ENCODE results near the gene IL34. TPM values are rescaled to one million over a fixed set of nuclear protein-coding genes. Genes with fewer than 3 reads are reported as not detected.
A peak's percentile ranks its signal among the peaks of the same experiment; 100 is the strongest.

The IL34 gene
- polyA plus RNA-seq, 1 donor (not counting 4 experiments of a cell fraction or from before 2014, with no cell fraction given): 0.08 TPM

- DNase-seq (ENCODE audit: low read depth, low spot score) (peak; percentile 36), FAIRE-seq (peak; percentile 91)
- no peaks in the 10 kb centered on the region for H3K9me3 ChIP-seq (ENCODE audit: control insufficient read depth, low read depth, low read length)
- TF ChIP-seq CTCF (optimal IDR thresholded peaks at IDR 0.05 in 1 of 3, IDR thresholded peaks at IDR 0.05 in 1 of 3, conservative IDR thresholded peaks at IDR 0.05 in 1 of 3; ENCODE audit: extremely low read depth in 1 of 3, insufficient read depth in 2 of 3, low read length in 3 of 3) (peak; percentile 67 to 89 (median 82)), EZH2 (IDR thresholded peaks at IDR 0.05; ENCODE audit: low read length) (no peak)
- H3K27me3 ChIP-seq (ENCODE audit: control insufficient read depth, extremely low read depth, insufficient read depth, low read length): no peaks in the 10 kb centered on the region
- no peaks in the 10 kb centered on the region for H3K36me3 ChIP-seq (ENCODE audit: control insufficient read depth in 2 of 2, extremely low read depth in 1 of 2, insufficient read depth in 2 of 2, low read length in 2 of 2)
- peaks cover 3% of the 10 kb centered on the region for H4K20me1 ChIP-seq (ENCODE audit: control insufficient read depth, extremely low read depth, insufficient read depth, low read length)
- dilution Hi-C loops (cut with MboI; ENCODE audit: extremely low pct_ligation_motif_present, low sequenced_read_pairs): no loop called here
- peaks cover 5% of the 10 kb centered on the region for H3K4me1 ChIP-seq (ENCODE audit: control insufficient read depth, extremely low read depth, insufficient read depth, low read length)
- H3K9me1 ChIP-seq (ENCODE audit: control insufficient read depth, extremely low read depth, insufficient read depth, low read length): no peaks in the 10 kb centered on the region
- H3K79me2 ChIP-seq (ENCODE audit: control insufficient read depth, insufficient read depth, low read length): no peaks in the 10 kb centered on the region
- H3K27ac ChIP-seq (ENCODE audit: control insufficient read depth, insufficient read depth, low read length): no peak overlapping the region
- H3K4me3 ChIP-seq (ENCODE audit: control insufficient read depth in 2 of 3, extremely low read depth in 1 of 3, insufficient read depth in 2 of 3, low read depth in 1 of 3, low read length in 3 of 3): peak overlapping the region in 2 of 3 experiments; percentile 43 to 65
- peak overlapping the region; percentile 61 for H3K9ac ChIP-seq (ENCODE audit: control insufficient read depth, extremely low read depth, insufficient read depth, low read length)
- H2AFZ ChIP-seq (ENCODE audit: control insufficient read depth, low read length): peak overlapping the region; percentile 99
- H3K4me2 ChIP-seq (ENCODE audit: control insufficient read depth, extremely low read depth, insufficient read depth, low read depth, low read length): peak overlapping the region; percentile 89
Measured at GRCh38 chr16:70653809-70654771, 7.7 kb downstream of the IL34 start.

- Histone ChIP-seq H3K27ac (ENCODE audit: control insufficient read depth, insufficient read depth, low read length) (no peak overlapping the region), H3K4me2 (ENCODE audit: control insufficient read depth, extremely low read depth, insufficient read depth, low read depth, low read length) (no peak overlapping the region), H3K4me1 (ENCODE audit: control insufficient read depth, extremely low read depth, insufficient read depth, low read length) (peaks cover 5% of the 10 kb centered on the region), H3K9ac (ENCODE audit: control insufficient read depth, extremely low read depth, insufficient read depth, low read length) (no peak overlapping the region), H3K79me2 (ENCODE audit: control insufficient read depth, insufficient read depth, low read length) (no peaks in the 10 kb centered on the region), H2AFZ (ENCODE audit: control insufficient read depth, low read length) (no peak overlapping the region), H3K9me1 (ENCODE audit: control insufficient read depth, extremely low read depth, insufficient read depth, low read length) (no peaks in the 10 kb centered on the region), H3K9me3 (ENCODE audit: control insufficient read depth, low read depth, low read length) (no peaks in the 10 kb centered on the region), H3K36me3 (ENCODE audit: control insufficient read depth in 2 of 2, extremely low read depth in 1 of 2, insufficient read depth in 2 of 2, low read length in 2 of 2) (no peaks in the 10 kb centered on the region), H3K27me3 (ENCODE audit: control insufficient read depth, extremely low read depth, insufficient read depth, low read length) (no peaks in the 10 kb centered on the region), H3K4me3 (ENCODE audit: control insufficient read depth in 2 of 3, extremely low read depth in 1 of 3, insufficient read depth in 2 of 3, low read depth in 1 of 3, low read length in 3 of 3) (no peak overlapping the region), H4K20me1 (ENCODE audit: control insufficient read depth, extremely low read depth, insufficient read depth, low read length) (peaks cover 3% of the 10 kb centered on the region)
- dilution Hi-C loops (cut with MboI; ENCODE audit: extremely low pct_ligation_motif_present, low sequenced_read_pairs): no loop called here
- TF ChIP-seq EZH2 (IDR thresholded peaks at IDR 0.05; ENCODE audit: low read length) (no peak), CTCF (optimal IDR thresholded peaks at IDR 0.05 in 1 of 3, IDR thresholded peaks at IDR 0.05 in 1 of 3, conservative IDR thresholded peaks at IDR 0.05 in 1 of 3; ENCODE audit: extremely low read depth in 1 of 3, insufficient read depth in 2 of 3, low read length in 3 of 3) (no peak)
- FAIRE-seq: no peak
- DNase-seq (ENCODE audit: low read depth, low spot score): no peak
Measured at GRCh38 chr16:70656065-70656711, 9.8 kb downstream of the IL34 start.
